ENCODE results near the gene CXCR6. TPM values are rescaled to one million over a fixed set of nuclear protein-coding genes. Genes with fewer than 3 reads are reported as not detected.

The CXCR6 gene
- total and polyA plus RNA-seq, 2 of the 8 experiments (the other 6 are each of a cell fraction or from before 2014, with no cell fraction given): not detected

DNA sequence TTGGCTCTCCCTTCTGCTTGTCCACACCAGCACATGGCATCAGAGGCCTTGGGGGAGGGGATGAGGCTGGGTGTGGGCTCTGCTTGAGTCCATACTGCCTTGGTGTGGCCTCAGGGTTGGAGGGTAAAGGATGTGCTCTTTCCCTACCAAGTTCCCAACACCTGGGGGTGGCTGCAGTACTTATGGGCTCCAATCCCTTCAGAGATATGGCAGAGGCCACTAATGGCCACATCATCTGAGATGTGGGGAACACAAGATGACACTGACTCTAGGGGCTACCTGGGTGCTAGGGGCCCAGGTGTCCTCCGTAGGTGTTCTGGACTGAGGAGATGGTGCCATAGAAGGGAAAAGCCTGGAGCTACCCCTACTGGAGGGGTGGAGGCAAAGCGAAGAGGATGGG lies 6.9 kb downstream of the CXCR6 start (continued):
- no peak for TF ChIP-seq CHD7 (IDR thresholded peaks at IDR 0.05; ENCODE audit: insufficient replicate concordance, low read length)
- no peak for TF ChIP-seq JUND (IDR thresholded peaks at IDR 0.05; ENCODE audit: low read length)
- no peak for TF ChIP-seq BACH1 (IDR thresholded peaks at IDR 0.05; ENCODE audit: low read length)
- TF ChIP-seq FOSL1 (IDR thresholded peaks at IDR 0.05; ENCODE audit: insufficient read depth, low read depth, low read length): no peak
- TF ChIP-seq SAP30 (IDR thresholded peaks at IDR 0.05; ENCODE audit: insufficient read depth, insufficient replicate concordance, low read length): no peak
- no peak for TF ChIP-seq CHD2 (IDR thresholded peaks at IDR 0.05; ENCODE audit: low read length)
- TF ChIP-seq SIX5 (IDR thresholded peaks at IDR 0.05; ENCODE audit: low read depth, low read length): no peak
- no peak for TF ChIP-seq NRF1 (IDR thresholded peaks at IDR 0.05; ENCODE audit: low read depth, low read length)
- TF ChIP-seq, protein P1, sequence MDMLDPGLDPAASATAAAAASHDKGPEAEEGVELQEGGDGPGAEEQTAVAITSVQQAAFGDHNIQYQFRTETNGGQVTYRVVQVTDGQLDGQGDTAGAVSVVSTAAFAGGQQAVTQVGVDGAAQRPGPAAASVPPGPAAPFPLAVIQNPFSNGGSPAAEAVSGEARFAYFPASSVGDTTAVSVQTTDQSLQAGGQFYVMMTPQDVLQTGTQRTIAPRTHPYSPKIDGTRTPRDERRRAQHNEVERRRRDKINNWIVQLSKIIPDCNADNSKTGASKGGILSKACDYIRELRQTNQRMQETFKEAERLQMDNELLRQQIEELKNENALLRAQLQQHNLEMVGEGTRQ (IDR thresholded peaks at IDR 0.05; ENCODE audit: low read length): no peak
- TF ChIP-seq TAF1 (IDR thresholded peaks at IDR 0.05; ENCODE audit: low read depth, low read length): no peak
- TF ChIP-seq ASH2L (IDR thresholded peaks at IDR 0.05; ENCODE audit: low read length): no peak
- no peak for TF ChIP-seq BCL11A (IDR thresholded peaks at IDR 0.05; ENCODE audit: low read depth in 2 of 2, low read length in 2 of 2)
